T-cell (primary cell): Measurements from ENCODE around the gene VMP1. TPM values are rescaled to one million over a fixed set of nuclear protein-coding genes. Genes with fewer than 3 reads are reported as not detected.

Experiments used
- ATAC-seq, 4 experiments: fragments of 200-7000 bp in 3 of 4; fragments of 150-1000 bp in 1 of 4; cut with Tn5 transposase; replicated peaks in 1 of 4; 1 replicate in 3 of 4; 2 replicates in 1 of 4; pipeline ENCODE4 v1.10.0; 2021; ENCODE audit warnings: moderate library complexity in 3 of 4, mild to moderate bottlenecking in 2 of 4, moderate number of reproducible peaks in 1 of 4
- CTCF ChIA-PET, 2 donors: fragments of 300-600 bp; sonication (Branson Sonifier 250); formaldehyde crosslinking; loops; one replicate each; lab custom pipeline; 2022; ENCODE audit warnings: antibody characterized with exemption in 2 of 2; lab: Charles Lee
- POLR2A ChIA-PET, 2 donors: fragments of 300-600 bp; sonication (Branson Sonifier 250); formaldehyde crosslinking; loops; one replicate each; lab custom pipeline; 2022; ENCODE audit warnings: antibody characterized with exemption in 2 of 2; lab: Charles Lee
- DNase-seq, 35 experiments: peaks; one replicate each; pipeline versions ENCODE4 v3.0.0 to v3.0.0-alpha.2; 2013 to 2023
- H3K27ac ChIP-seq: one replicate; pipeline ENCODE4 v1.5.1; 2013; ENCODE audit warnings: low read length
- H3K27me3 ChIP-seq, 2 experiments: replicated peaks in 1 of 2; 1 replicate in 1 of 2; 2 replicates in 1 of 2; pipeline versions ENCODE4 v1.6.1 to v1.7.0; 2013; ENCODE audit warnings: low read length in 1 of 2, mixed read lengths in 1 of 2; ENCODE audit not compliant: control insufficient read depth in 2 of 2, insufficient read depth in 2 of 2; ENCODE audit errors: extremely low read depth in 1 of 2
- H3K36me3 ChIP-seq, 2 donors: 1 replicate in 1 of 2; 2 replicates in 1 of 2; pipeline versions ENCODE4 v1.6.1 to v1.7.0; 2013; ENCODE audit warnings: low read length in 1 of 2; ENCODE audit not compliant: control insufficient read depth in 2 of 2, insufficient read depth in 1 of 2; ENCODE audit errors: extremely low read depth in 1 of 2
- H3K4me1 ChIP-seq, 2 experiments: 1 replicate in 1 of 2; 2 replicates in 1 of 2; pipeline versions ENCODE4 v1.6.1 to v1.7.0; 2013; ENCODE audit warnings: low read length in 2 of 2, mixed read lengths in 1 of 2; ENCODE audit not compliant: insufficient read depth in 2 of 2, control insufficient read depth in 1 of 2; ENCODE audit errors: extremely low read depth in 1 of 2
- H3K4me3 ChIP-seq, 2 donors: 1 replicate in 1 of 2; 2 replicates in 1 of 2; pipeline versions ENCODE4 v1.5.1 to v1.7.0; 2013; ENCODE audit warnings: mild to moderate bottlenecking in 2 of 2, low read length in 1 of 2, moderate library complexity in 1 of 2; ENCODE audit not compliant: control insufficient read depth in 1 of 2; ENCODE audit errors: extremely low read depth in 1 of 2
- H3K9me3 ChIP-seq: 2 replicates; pipeline ENCODE4 v1.7.0; 2013
- H3K27ac Mint-ChIP-seq, 2 donors: one replicate each; pipeline ENCODE4 v1.8.0; 2020 to 2021; ENCODE audit warnings: mild to moderate bottlenecking in 2 of 2, mixed read lengths in 2 of 2
- H3K27me3 Mint-ChIP-seq, 2 donors: one replicate each; pipeline ENCODE4 v1.8.0; 2021 to 2022; ENCODE audit warnings: mixed read lengths in 2 of 2
- H3K36me3 Mint-ChIP-seq: one replicate; pipeline ENCODE4 v1.8.0; 2021; ENCODE audit warnings: mixed read lengths
- H3K4me1 Mint-ChIP-seq, 3 donors: one replicate each; pipeline ENCODE4 v1.8.0; 2020 to 2022; ENCODE audit warnings: mixed read lengths in 3 of 3, mild to moderate bottlenecking in 1 of 3
- H3K4me3 Mint-ChIP-seq, 3 donors: one replicate each; pipeline ENCODE4 v1.8.0; 2020 to 2022; ENCODE audit warnings: mild to moderate bottlenecking in 3 of 3, mixed read lengths in 3 of 3, moderate library complexity in 3 of 3
- H3K9me3 Mint-ChIP-seq, 3 donors: one replicate each; pipeline ENCODE4 v1.8.0; 2020 to 2022; ENCODE audit warnings: mixed read lengths in 3 of 3
- WGBS: methylation state at CpG from one replicate; pipeline ENCODE4 v1.1.5; 2013; ENCODE audit warnings: missing lambda C conversion rate; ENCODE audit not compliant: insufficient coverage; 5-methylcytosine and 5-hydroxymethylcytosine counted together
- total RNA-seq, 35 experiments: library from RNA in 6 of 35; stranded (reverse) in 6 of 35; fragments of 120-200 nt in 1 of 35; gene quantifications; one replicate each; pipeline versions ENCODE4 v1.2.1 to v1.2.4 and lab custom pipeline; 2013 to 2026

Gene VMP1
- total RNA-seq, 5 donors from 2014 or later (not counting 1 experiment from before 2014, with no cell fraction given), result 93.7 to 104 (median 97.6) TPM

GRCh38 chr17:59675231-59675630, 32.2 kb upstream of the VMP1 start:
- no peaks in the 10 kb centered on the region for H3K9me3 Mint-ChIP-seq
- ATAC-seq, result no peak
- no CpG with 5 or more reads among the region's 1 CpG for WGBS
- no peak overlapping the region for H3K4me3 ChIP-seq
- no peaks in the 10 kb centered on the region for H3K27me3 Mint-ChIP-seq
- CTCF ChIA-PET, result interaction anchor here in 1 of 2 donors (0.6 to 0.8 kb wide), 3 partner anchors 14 to 359 kb away, joined by 3 read pairs; no protein-coding TSS in a partner anchor
- peaks cover 0 to 77% of the 10 kb centered on the region in 2 donors for H3K36me3 ChIP-seq
- no peak overlapping the region for H3K27ac ChIP-seq
- H3K4me1 ChIP-seq, result no peaks in the 10 kb centered on the region
- H3K4me1 Mint-ChIP-seq, result peaks cover 0 to 12% (median 9%) of the 10 kb centered on the region in 3 donors
- H3K27ac Mint-ChIP-seq, result peak overlapping the region in 1 of 2 donors; percentile 74
- H3K36me3 Mint-ChIP-seq, result peaks cover 34% of the 10 kb centered on the region
- no peak for DNase-seq
- POLR2A ChIA-PET, result interaction anchor here in 1 of 2 donors (1.4 kb wide), 1 partner anchor 10 kb away, joined by 4 read pairs; no protein-coding TSS in a partner anchor
- no peaks in the 10 kb centered on the region for H3K9me3 ChIP-seq
- H3K4me3 Mint-ChIP-seq, result no peak overlapping the region
- no peaks in the 10 kb centered on the region for H3K27me3 ChIP-seq

- Histone ChIP-seq H3K4me3 (no peak overlapping the region), H3K4me1 (no peaks in the 10 kb centered on the region), H3K27ac (no peak overlapping the region), H3K9me3 (no peaks in the 10 kb centered on the region), H3K36me3 (peaks cover 0 to 80% of the 10 kb centered on the region in 2 donors), H3K27me3 (no peaks in the 10 kb centered on the region)
- Mint-ChIP-seq H3K9me3 (no peaks in the 10 kb centered on the region), H3K4me1 (peaks cover 0 to 2% (median 1%) of the 10 kb centered on the region in 3 donors), H3K27ac (no peak overlapping the region), H3K27me3 (no peaks in the 10 kb centered on the region), H3K4me3 (no peak overlapping the region), H3K36me3 (peaks cover 39% of the 10 kb centered on the region)
- POLR2A ChIA-PET, result interaction anchor here in 1 of 2 donors (0.5 kb wide), 1 partner anchor 11 kb away, joined by 11 read pairs; no protein-coding TSS in a partner anchor
- 100% methylated on average over 3 of the region's 7 CpGs for WGBS
- CTCF ChIA-PET, result interaction anchor here in 1 of 2 donors (0.6 kb wide), 1 partner anchor 1989 kb away, joined by 3 read pairs; no protein-coding TSS in a partner anchor
- no peak for ATAC-seq
- no peak for DNase-seq
Measured at GRCh38 chr17:59676716-59677115, 30.7 kb upstream of the VMP1 start.

- H3K4me3 Mint-ChIP-seq, result no peak overlapping the region
- no peaks in the 10 kb centered on the region for H3K27me3 Mint-ChIP-seq
- Histone ChIP-seq H3K36me3 (peaks cover 0 to 91% of the 10 kb centered on the region in 2 donors), H3K4me3 (no peak overlapping the region), H3K27me3 (no peaks in the 10 kb centered on the region), H3K27ac (no peak overlapping the region), H3K9me3 (no peaks in the 10 kb centered on the region), H3K4me1 (no peaks in the 10 kb centered on the region)
- peaks cover 48% of the 10 kb centered on the region for H3K36me3 Mint-ChIP-seq
- ATAC-seq, result no peak
- CTCF ChIA-PET, result interaction anchor here in 1 of 2 donors (0.6 kb wide), 1 partner anchor 51 kb away, joined by 5 read pairs; no protein-coding TSS in a partner anchor
- H3K27ac Mint-ChIP-seq, result peak overlapping the region in 1 of 2 donors; percentile 52
- WGBS, result no CpG with 5 or more reads among the region's 2 CpGs
- POLR2A ChIA-PET, result interaction anchor here in 1 of 2 donors (0.6 kb wide), 1 partner anchor 9 kb away, joined by 3 read pairs; no protein-coding TSS in a partner anchor
- H3K4me1 Mint-ChIP-seq, result no peaks in the 10 kb centered on the region
- no peaks in the 10 kb centered on the region for H3K9me3 Mint-ChIP-seq
- DNase-seq, result no peak
Measured at GRCh38 chr17:59678918-59679317, 28.5 kb upstream of the VMP1 start.

GRCh38 chr17:59680314-59680713, 27.1 kb upstream of the VMP1 start:
- H3K36me3 ChIP-seq, result peaks cover 0 to 91% of the 10 kb centered on the region in 2 donors
- H3K4me1 Mint-ChIP-seq, result no peaks in the 10 kb centered on the region
- no CpG with 5 or more reads among the region's 4 CpGs for WGBS
- no peaks in the 10 kb centered on the region for H3K9me3 ChIP-seq
- CTCF ChIA-PET, result interaction anchor here in 1 of 2 donors (0.6 kb wide), 2 partner anchors 18 to 21 kb away, joined by 3 to 4 read pairs; no protein-coding TSS in a partner anchor
- ATAC-seq, result no peak
- H3K4me3 Mint-ChIP-seq, result no peak overlapping the region
- POLR2A ChIA-PET, result no interaction called here
- DNase-seq, result no peak
- no peak overlapping the region for H3K4me3 ChIP-seq
- peaks cover 55% of the 10 kb centered on the region for H3K36me3 Mint-ChIP-seq
- H3K9me3 Mint-ChIP-seq, result no peaks in the 10 kb centered on the region
- no peaks in the 10 kb centered on the region for H3K27me3 ChIP-seq
- H3K27me3 Mint-ChIP-seq, result no peaks in the 10 kb centered on the region
- no peak overlapping the region for H3K27ac ChIP-seq
- no peaks in the 10 kb centered on the region for H3K4me1 ChIP-seq
- H3K27ac Mint-ChIP-seq, result no peak overlapping the region

- DNase-seq (no peak), ATAC-seq (no peak)
- no peaks in the 10 kb centered on the region for H3K9me3 Mint-ChIP-seq
- peaks cover 0 to 91% of the 10 kb centered on the region in 2 donors for H3K36me3 ChIP-seq
- POLR2A ChIA-PET, result interaction anchor here in 1 of 2 donors (0.5 to 1.5 kb wide), 2 partner anchors 13 to 102 kb away, joined by 3 to 6 read pairs; no protein-coding TSS in a partner anchor
- H3K4me1 Mint-ChIP-seq, result peaks cover 5 to 15% (median 6%) of the 10 kb centered on the region in 3 donors
- no peak overlapping the region for H3K4me3 Mint-ChIP-seq
- H3K4me1 ChIP-seq, result no peaks in the 10 kb centered on the region
- peaks cover 44% of the 10 kb centered on the region for H3K36me3 Mint-ChIP-seq
- no peak overlapping the region for H3K27ac Mint-ChIP-seq
- no peaks in the 10 kb centered on the region for H3K9me3 ChIP-seq
- no peaks in the 10 kb centered on the region for H3K27me3 Mint-ChIP-seq
- no peak overlapping the region for H3K27ac ChIP-seq
- no peak overlapping the region for H3K4me3 ChIP-seq
- CTCF ChIA-PET, result interaction anchor here in 1 of 2 donors (0.6 to 1.4 kb wide), 3 partner anchors 14 to 219 kb away, joined by 3 to 10 read pairs (median 7); no protein-coding TSS in a partner anchor
- H3K27me3 ChIP-seq, result no peaks in the 10 kb centered on the region
Measured at GRCh38 chr17:59683283-59683682, 24.2 kb upstream of the VMP1 start.

- peaks cover 5 to 17% (median 10%) of the 10 kb centered on the region in 3 donors for H3K4me1 Mint-ChIP-seq
- ChIA-PET POLR2A (interaction anchor here in 1 of 2 donors (0.6 kb wide), 1 partner anchor 576 kb away, joined by 3 read pairs; no protein-coding TSS in a partner anchor), CTCF (interaction anchor here in 1 of 2 donors (0.7 kb wide), 1 partner anchor 10 kb away, joined by 3 read pairs; no protein-coding TSS in a partner anchor)
- peaks cover 43% of the 10 kb centered on the region for H3K36me3 Mint-ChIP-seq
- H3K9me3 Mint-ChIP-seq, result no peaks in the 10 kb centered on the region
- H3K27ac Mint-ChIP-seq, result no peak overlapping the region
- Histone ChIP-seq H3K36me3 (peaks cover 0 to 87% of the 10 kb centered on the region in 2 donors), H3K4me1 (no peaks in the 10 kb centered on the region), H3K4me3 (no peak overlapping the region), H3K9me3 (no peaks in the 10 kb centered on the region), H3K27me3 (no peaks in the 10 kb centered on the region), H3K27ac (no peak overlapping the region)
- no peaks in the 10 kb centered on the region for H3K27me3 Mint-ChIP-seq
- WGBS, result 100% methylated on average over 4 of the region's 6 CpGs
- no peak for ATAC-seq
- peak overlapping the region in 1 of 3 donors; percentile 11 for H3K4me3 Mint-ChIP-seq
- no peak for DNase-seq
Measured at GRCh38 chr17:59684967-59685366, 22.5 kb upstream of the VMP1 start.
